Tibial nerve (tissue), 4 donors: ENCODE measurements around the gene HYCC2. TPM values are rescaled to one million over a fixed set of nuclear protein-coding genes. Genes with fewer than 3 reads are reported as not detected.
"Not testable (repeated sequence)": the region's sequence is repeated elsewhere in the genome, so short reads cannot be mapped to it uniquely, and the experiment has no call there.

ENCODE experiments used
- DNase-seq, 2 donors: peaks; one replicate each; pipeline ENCODE4 v3.0.0-alpha.2; 2019; ENCODE audit warnings: low spot score in 2 of 2
- H3K27ac ChIP-seq, 4 donors: fragments of 200-600 bp; sonication (generic) in 3 of 4; one replicate each; pipeline ENCODE4 v1.5.1; 2017 to 2019; ENCODE audit warnings: mild to moderate bottlenecking in 1 of 4
- H3K27me3 ChIP-seq, 2 donors: fragments of 200-600 bp; sonication (generic) in 1 of 2; one replicate each; pipeline versions ENCODE4 v1.5.1 to v1.6.0; 2017 to 2019
- H3K36me3 ChIP-seq, 3 donors: fragments of 200-600 bp; sonication (generic); one replicate each; pipeline ENCODE4 v1.5.1; 2018 to 2019
- H3K4me1 ChIP-seq, 4 donors: fragments of 200-600 bp; sonication (generic) in 3 of 4; one replicate each; pipeline ENCODE4 v1.5.1; 2017 to 2019
- H3K4me3 ChIP-seq, 4 donors: fragments of 200-600 bp; sonication (generic) in 3 of 4; one replicate each; pipeline ENCODE4 v1.5.1; 2017 to 2019; ENCODE audit warnings: mild to moderate bottlenecking in 1 of 4, moderate library complexity in 1 of 4
- H3K9me3 ChIP-seq, 4 donors: fragments of 200-600 bp; sonication (generic) in 3 of 4; one replicate each; pipeline ENCODE4 v1.5.1; 2017 to 2019
- CTCF ChIP-seq, 5 experiments: fragments of 200-600 bp in 3 of 5; fragments of 450-650 bp in 2 of 5; sonication (generic) in 3 of 5; IDR thresholded peaks; one replicate each; pipeline ENCODE4 v1.5.1; 2016 to 2019; ENCODE audit warnings: antibody characterized with exemption in 5 of 5, mild to moderate bottlenecking in 3 of 5, moderate library complexity in 2 of 5
- EP300 ChIP-seq, 2 donors: sonication (generic); formaldehyde crosslinking; IDR thresholded peaks; one replicate each; pipeline ENCODE4 v1.6.1; 2017; ENCODE audit warnings: antibody characterized with exemption in 2 of 2, mild to moderate bottlenecking in 1 of 2
- POLR2A ChIP-seq, 2 donors: fragments of 450-650 bp; IDR thresholded peaks; one replicate each; pipeline ENCODE4 v1.6.1; 2017; ENCODE audit warnings: antibody characterized with exemption in 2 of 2, mild to moderate bottlenecking in 2 of 2, moderate library complexity in 2 of 2
- WGBS, 2 donors: methylation state at CpG; one replicate each; pipeline ENCODE4 v1.1.5; 2018; 5-methylcytosine and 5-hydroxymethylcytosine counted together
- total RNA-seq, 4 donors: library from RNA; depleted of rRNA; stranded (reverse); fragments of >200 nt; gene quantifications; one replicate each; pipeline ENCODE4 v1.1.0, GENCODE V29; 2016

HYCC2 gene
- total RNA-seq, 4 donors from 2014 or later, result 17.3 to 27.9 (median 18.6) TPM

GRCh38 chr2:201058914-201059313, 12.6 kb downstream of the HYCC2 start:
- no peaks in the 10 kb centered on the region for H3K27me3 ChIP-seq
- no peak for DNase-seq
- H3K4me1 ChIP-seq, result peaks cover 0 to 9% (median 0%) of the 10 kb centered on the region in 4 donors
- H3K4me3 ChIP-seq, result no peak overlapping the region
- no peak overlapping the region for H3K27ac ChIP-seq
- no peaks in the 10 kb centered on the region for H3K9me3 ChIP-seq
- WGBS, 2 donors, result 74 to 88% methylated on average over 1 of the region's 1 CpG
- peaks cover 0 to 17% (median 0%) of the 10 kb centered on the region in 3 donors for H3K36me3 ChIP-seq
- TF ChIP-seq CTCF (IDR thresholded peaks at IDR 0.05) (no peak), EP300 (IDR thresholded peaks at IDR 0.05) (no peak)

- Histone ChIP-seq H3K27me3 (no peaks in the 10 kb centered on the region), H3K36me3 (peaks cover 0 to 26% (median 0%) of the 10 kb centered on the region in 3 donors), H3K4me1 (peaks cover 0 to 9% (median 0%) of the 10 kb centered on the region in 4 donors), H3K9me3 (no peaks in the 10 kb centered on the region), H3K4me3 (no peak overlapping the region), H3K27ac (no peak overlapping the region)
- WGBS, 2 donors, result 77 to 85% methylated on average over 4 of the region's 4 CpGs
- DNase-seq, result no peak
- TF ChIP-seq POLR2A (IDR thresholded peaks at IDR 0.05), result no peak
- TF ChIP-seq EP300 (IDR thresholded peaks at IDR 0.05), result no peak
- no peak for TF ChIP-seq CTCF (IDR thresholded peaks at IDR 0.05)
These were observed 13.7 kb downstream of the HYCC2 start for GRCh38 chr2:201057715-201058248.

DNA sequence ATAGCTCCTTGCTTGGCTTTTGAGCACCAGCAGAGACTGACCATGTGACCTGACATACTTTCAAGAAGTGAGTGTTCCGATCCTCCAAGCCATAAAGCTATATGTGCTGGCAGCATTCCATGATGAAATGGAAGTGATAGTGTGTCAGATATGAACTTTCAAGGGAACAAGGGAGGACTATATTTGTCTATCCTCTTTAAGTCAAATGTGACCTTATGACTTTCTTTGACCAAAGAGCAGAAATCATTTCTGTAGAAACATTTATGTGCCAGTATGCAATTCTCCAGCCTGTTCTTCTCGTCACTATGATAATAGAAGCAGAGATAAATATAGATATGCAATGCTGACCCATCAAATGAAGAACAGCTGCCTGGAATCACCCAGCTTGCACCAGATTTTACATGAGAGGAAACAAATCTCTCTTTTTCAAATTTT, 14.4 kb downstream of the HYCC2 start:
- WGBS, 2 donors, result 20 to 32% methylated on average over 2 of the region's 2 CpGs

GRCh38 chr2:201049455-201049854, 22.0 kb downstream of the HYCC2 start:
- Histone ChIP-seq H3K4me1 (no peaks in the 10 kb centered on the region), H3K27me3 (no peaks in the 10 kb centered on the region), H3K27ac (no peak overlapping the region), H3K36me3 (peaks cover 0 to 25% (median 0%) of the 10 kb centered on the region in 3 donors), H3K4me3 (no peak overlapping the region), H3K9me3 (no peaks in the 10 kb centered on the region)
- TF ChIP-seq CTCF (IDR thresholded peaks at IDR 0.05) (no peak), POLR2A (IDR thresholded peaks at IDR 0.05) (no peak), EP300 (IDR thresholded peaks at IDR 0.05) (no peak)
- WGBS, 2 donors, result 96 to 97% methylated on average over 11 of the region's 11 CpGs
- DNase-seq, result no peak

More for the DNA sequence above, 14.4 kb downstream of the HYCC2 start:
- Histone ChIP-seq H3K36me3 (peaks cover 0 to 29% (median 0%) of the 10 kb centered on the region in 3 donors), H3K9me3 (no peaks in the 10 kb centered on the region), H3K4me1 (peaks cover 0 to 9% (median 0%) of the 10 kb centered on the region in 4 donors), H3K27me3 (no peaks in the 10 kb centered on the region), H3K27ac (no peak overlapping the region), H3K4me3 (no peak overlapping the region)
- no peak for TF ChIP-seq CTCF (IDR thresholded peaks at IDR 0.05)
- no peak for TF ChIP-seq POLR2A (IDR thresholded peaks at IDR 0.05)
- no peak for TF ChIP-seq EP300 (IDR thresholded peaks at IDR 0.05)
- no peak for DNase-seq

- no peaks in the 10 kb centered on the region for H3K9me3 ChIP-seq
- no peaks in the 10 kb centered on the region for H3K4me1 ChIP-seq
- H3K27ac ChIP-seq, result no peak overlapping the region
- WGBS, 2 donors, result 94 to 97% methylated on average over 2 of the region's 2 CpGs
- H3K4me3 ChIP-seq, result no peak overlapping the region
- TF ChIP-seq CTCF (IDR thresholded peaks at IDR 0.05) (no peak), POLR2A (IDR thresholded peaks at IDR 0.05) (no peak), EP300 (IDR thresholded peaks at IDR 0.05) (no peak)
- no peak for DNase-seq
- peaks cover 0 to 13% (median 0%) of the 10 kb centered on the region in 3 donors for H3K36me3 ChIP-seq
- H3K27me3 ChIP-seq, result no peaks in the 10 kb centered on the region
These were observed 24.6 kb downstream of the HYCC2 start for GRCh38 chr2:201046881-201047280.

DNA sequence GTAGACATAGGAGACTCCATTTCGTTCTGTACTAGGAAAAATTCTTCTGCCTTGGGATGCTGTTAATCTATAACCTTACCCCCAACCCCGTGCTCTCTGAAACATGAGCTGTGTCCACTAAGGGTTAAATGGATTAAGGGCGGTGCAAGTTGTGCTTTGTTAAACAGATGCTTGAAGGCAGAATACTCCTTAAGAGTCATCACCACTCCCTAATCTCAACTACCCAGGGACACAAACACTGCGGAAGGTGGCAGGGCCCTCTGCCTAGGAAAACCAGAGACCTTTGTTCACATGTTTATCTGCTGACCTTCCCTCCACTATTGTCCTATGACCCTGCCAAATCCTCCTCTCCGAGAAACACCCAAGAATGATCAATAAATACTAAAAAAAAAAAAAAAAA, 28.4 kb downstream of the HYCC2 start:
- H3K36me3 ChIP-seq, result peaks cover 0 to 18% (median 0%) of the 10 kb centered on the region in 3 donors
- 78 to 84% methylated on average over 5 of the region's 5 CpGs for WGBS, 2 donors
- not testable (repeated sequence) for H3K9me3 ChIP-seq, H3K4me3 ChIP-seq, H3K27me3 ChIP-seq, DNase-seq, H3K27ac ChIP-seq, H3K4me1 ChIP-seq

- not testable (repeated sequence) for H3K27ac ChIP-seq, H3K27me3 ChIP-seq, H3K9me3 ChIP-seq, H3K4me3 ChIP-seq, DNase-seq, H3K4me1 ChIP-seq
- peaks cover 0 to 18% (median 0%) of the 10 kb centered on the region in 3 donors for H3K36me3 ChIP-seq
- 98% methylated on average over 20 to 21 of the region's 36 CpGs for WGBS, 2 donors
These were observed 29.0 kb downstream of the HYCC2 start for GRCh38 chr2:201042451-201042850.
